OCI-LY7 (cell line): ENCODE measurements around the gene C6orf132. TPM values are rescaled to one million over a fixed set of nuclear protein-coding genes. Genes with fewer than 3 reads are reported as not detected.

ENCODE experiments used
- BruUV-seq: library from RNA; stranded (reverse); fragments of 400-500 nt; replicated peaks from 2 replicates; lab custom pipeline; 2021; lab: Mats Ljungman, UMichigan
- CTCF ChIA-PET: fragments of 300-600 bp; sonication (Branson Sonifier 250); formaldehyde crosslinking; loops from one replicate; lab custom pipeline; 2022; ENCODE audit warnings: antibody characterized with exemption; ENCODE audit not compliant: unreplicated experiment; lab: Charles Lee
- POLR2A ChIA-PET: fragments of 300-600 bp; sonication (Branson Sonifier 250); formaldehyde crosslinking; loops from one replicate; lab custom pipeline; 2022; ENCODE audit warnings: antibody characterized with exemption; lab: Charles Lee
- DNase-seq: peaks from one replicate; pipeline ENCODE4 v3.0.0-alpha.2; 2015; ENCODE audit warnings: low spot score
- H2AFZ ChIP-seq: fragments of 200-600 bp; sonication (generic), shearing (Covaris generic); 2 replicates; pipeline ENCODE4 v1.6.1; 2014; ENCODE audit warnings: mild to moderate bottlenecking, antibody characterized with exemption, low read length, moderate library complexity
- H3K27ac ChIP-seq: fragments of 200-600 bp; sonication (generic); 2 replicates; pipeline ENCODE4 v1.5.1; 2014; ENCODE audit warnings: mixed run types, low read depth, mild to moderate bottlenecking, moderate library complexity, low read length, inconsistent platforms; ENCODE audit not compliant: poor library complexity, severe bottlenecking
- H3K36me3 ChIP-seq: fragments of 200-600 bp; sonication (generic); 2 replicates; pipeline ENCODE4 v1.6.1; 2014; ENCODE audit warnings: mild to moderate bottlenecking, antibody characterized with exemption, low read length, moderate library complexity, mixed read lengths; ENCODE audit not compliant: insufficient read depth
- H3K4me1 ChIP-seq: fragments of 200-600 bp; sonication (generic); 2 replicates; pipeline ENCODE4 v1.5.1; 2014; ENCODE audit warnings: mild to moderate bottlenecking, low read length; ENCODE audit not compliant: insufficient read depth, poor library complexity, severe bottlenecking
- H3K4me2 ChIP-seq: fragments of 200-600 bp; sonication (generic); 2 replicates; pipeline ENCODE4 v1.6.1; 2014; ENCODE audit warnings: mild to moderate bottlenecking, low read length
- H3K4me3 ChIP-seq: fragments of 200-600 bp; sonication (generic); 2 replicates; pipeline ENCODE4 v1.5.1; 2014; ENCODE audit warnings: mild to moderate bottlenecking, low read depth, low read length; ENCODE audit not compliant: poor library complexity, severe bottlenecking
- H3K79me2 ChIP-seq: fragments of 200-600 bp; sonication (generic); 2 replicates; pipeline ENCODE4 v1.6.1; 2016; ENCODE audit warnings: low read depth, mild to moderate bottlenecking, low read length, moderate library complexity, mixed read lengths; ENCODE audit not compliant: insufficient read depth
- H3K9me2 ChIP-seq: fragments of 200-600 bp; sonication (generic); 2 replicates; pipeline ENCODE4 v1.6.1; 2016; ENCODE audit warnings: mild to moderate bottlenecking, low read length, mixed read lengths; ENCODE audit not compliant: insufficient read depth
- H3K9me3 ChIP-seq: fragments of 200-600 bp; sonication (generic); 2 replicates; pipeline ENCODE4 v1.6.1; 2014; ENCODE audit warnings: mild to moderate bottlenecking, mixed run types, low read length, mixed read lengths
- H4K20me1 ChIP-seq: fragments of 200-600 bp; sonication (generic); 2 replicates; pipeline ENCODE4 v1.6.1; 2014; ENCODE audit warnings: mild to moderate bottlenecking, antibody characterized with exemption, low read length, moderate library complexity, mixed read lengths; ENCODE audit not compliant: insufficient read depth
- EZH2phosphoT487 ChIP-seq: fragments of 200-600 bp; sonication (generic); IDR thresholded peaks from 2 replicates; pipeline ENCODE4 v1.6.1; 2018; ENCODE audit warnings: low read depth, borderline replicate concordance, mild to moderate bottlenecking, mixed run types, antibody characterized with exemption, low read length, moderate library complexity, mixed read lengths
- intact Hi-C: fragments of 100-400 bp; cut with micrococcal nuclease; formaldehyde crosslinking; loops from one replicate; pipeline ENCODE4 v1.10.0; 2022; ENCODE audit not compliant: unreplicated experiment
- total RNA-seq, 2 experiments: library from RNA; depleted of rRNA in 1 of 2; stranded (reverse); fragments of >200 nt in 1 of 2; shearing (Covaris generic) in 1 of 2; gene quantifications; 2 replicates each; pipeline ENCODE4 v1.2.3, GENCODE V29; 2014 to 2022
- TF ChIP-seq, protein P1 (sequence below): fragments of 200-600 bp; sonication (generic); conservative IDR thresholded peaks from 2 replicates; pipeline ENCODE4 v1.5.1; 2014; ENCODE audit warnings: mild to moderate bottlenecking, antibody characterized with exemption, low read length, moderate library complexity, mixed read lengths

Gene C6orf132
- total RNA-seq, 2 experiments from 2014 or later, result 0.03 TPM; not detected in 1

DNA sequence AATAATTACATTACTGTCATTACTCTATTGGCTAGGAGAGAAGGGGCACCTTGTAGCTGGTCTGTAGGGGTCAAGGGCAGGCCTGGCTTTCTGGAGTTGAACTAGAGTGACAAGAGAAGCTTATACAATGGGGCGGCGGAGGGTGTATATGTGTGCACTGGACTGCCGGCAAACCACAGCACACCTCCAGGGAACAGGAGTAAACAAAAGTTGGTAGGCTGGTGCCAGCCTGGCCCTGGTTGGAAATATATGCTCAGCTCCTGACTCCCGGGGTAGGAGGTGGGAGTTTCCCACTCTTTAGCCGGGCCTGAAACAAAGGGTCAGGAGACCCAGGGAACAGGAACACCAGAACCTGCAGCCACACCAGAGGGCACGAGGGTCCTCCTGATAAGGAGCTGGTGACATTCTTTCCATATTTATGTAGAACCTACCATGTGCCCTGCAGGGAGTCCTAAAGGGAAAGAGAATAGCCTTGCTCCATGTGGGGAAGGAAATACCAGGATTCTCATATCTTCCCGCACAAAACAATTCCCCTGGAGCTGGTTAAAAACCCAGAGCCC is 5.1 kb downstream of the C6orf132 start:
- H3K79me2 ChIP-seq, result no peaks in the 10 kb centered on the region
- no peak overlapping the region for H3K4me3 ChIP-seq
- peak overlapping the region; percentile 59 for H3K4me2 ChIP-seq
- TF ChIP-seq, protein P1, sequence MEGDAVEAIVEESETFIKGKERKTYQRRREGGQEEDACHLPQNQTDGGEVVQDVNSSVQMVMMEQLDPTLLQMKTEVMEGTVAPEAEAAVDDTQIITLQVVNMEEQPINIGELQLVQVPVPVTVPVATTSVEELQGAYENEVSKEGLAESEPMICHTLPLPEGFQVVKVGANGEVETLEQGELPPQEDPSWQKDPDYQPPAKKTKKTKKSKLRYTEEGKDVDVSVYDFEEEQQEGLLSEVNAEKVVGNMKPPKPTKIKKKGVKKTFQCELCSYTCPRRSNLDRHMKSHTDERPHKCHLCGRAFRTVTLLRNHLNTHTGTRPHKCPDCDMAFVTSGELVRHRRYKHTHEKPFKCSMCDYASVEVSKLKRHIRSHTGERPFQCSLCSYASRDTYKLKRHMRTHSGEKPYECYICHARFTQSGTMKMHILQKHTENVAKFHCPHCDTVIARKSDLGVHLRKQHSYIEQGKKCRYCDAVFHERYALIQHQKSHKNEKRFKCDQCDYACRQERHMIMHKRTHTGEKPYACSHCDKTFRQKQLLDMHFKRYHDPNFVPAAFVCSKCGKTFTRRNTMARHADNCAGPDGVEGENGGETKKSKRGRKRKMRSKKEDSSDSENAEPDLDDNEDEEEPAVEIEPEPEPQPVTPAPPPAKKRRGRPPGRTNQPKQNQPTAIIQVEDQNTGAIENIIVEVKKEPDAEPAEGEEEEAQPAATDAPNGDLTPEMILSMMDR, result no peak
- no peak for TF ChIP-seq EZH2phosphoT487
- intact Hi-C loops, result no loop called here
- H3K9me2 ChIP-seq, result no peaks in the 10 kb centered on the region
- no peak for DNase-seq
- no peaks in the 10 kb centered on the region for H3K9me3 ChIP-seq
- no peaks in the 10 kb centered on the region for H4K20me1 ChIP-seq
- H3K27ac ChIP-seq, result no peak overlapping the region
- no TSS peak for BruUV-seq
- H2AFZ ChIP-seq, result peak overlapping the region; percentile 88
- CTCF ChIA-PET, result no interaction called here
- POLR2A ChIA-PET, result interaction anchor here (1.1 to 1.4 kb wide), 2 partner anchors 33 to 40 kb away, joined by 3 read pairs; no protein-coding TSS in a partner anchor
- peaks cover 12% of the 10 kb centered on the region for H3K4me1 ChIP-seq
- no peaks in the 10 kb centered on the region for H3K36me3 ChIP-seq

DNA sequence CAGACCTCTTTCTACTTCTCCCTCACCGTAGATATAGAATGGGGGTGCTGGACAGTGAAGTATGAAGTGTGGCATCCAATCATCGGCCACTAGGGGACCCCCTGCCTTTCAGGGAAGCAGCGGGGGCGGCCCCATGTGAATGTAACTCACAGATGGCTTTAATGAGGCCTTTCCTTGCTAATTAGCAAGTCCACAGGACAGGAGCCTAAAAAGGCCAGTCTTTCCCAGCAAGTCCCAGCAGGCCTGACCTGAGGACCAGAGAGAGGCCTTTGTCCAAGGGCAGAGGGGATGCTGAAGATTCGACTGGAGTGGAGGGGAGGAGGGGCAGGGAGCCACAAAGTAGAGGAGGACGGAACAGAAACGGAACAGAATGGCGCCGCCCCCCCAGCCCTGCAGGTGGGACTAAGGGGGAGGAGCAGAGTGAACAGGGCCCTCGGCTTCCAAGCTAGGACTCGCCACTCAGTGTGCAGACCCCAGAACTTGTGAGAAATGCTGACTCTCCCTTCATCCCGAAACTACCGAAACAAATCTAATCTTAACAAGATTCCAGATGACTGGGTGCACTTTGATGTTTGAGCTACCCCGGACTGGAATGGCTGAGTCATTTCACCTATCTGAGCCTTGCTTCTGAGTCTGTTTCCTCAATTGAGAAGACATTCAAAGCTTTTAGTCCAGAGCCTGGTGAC is 5.8 kb downstream of the C6orf132 start:
- Histone ChIP-seq H3K4me2 (peak overlapping the region; percentile 59), H3K9me3 (no peaks in the 10 kb centered on the region), H3K27ac (no peak overlapping the region), H3K4me3 (peak overlapping the region; percentile 36), H3K79me2 (no peaks in the 10 kb centered on the region), H2AFZ (peak overlapping the region; percentile 88), H4K20me1 (no peaks in the 10 kb centered on the region), H3K4me1 (peaks cover 12% of the 10 kb centered on the region), H3K36me3 (no peaks in the 10 kb centered on the region), H3K9me2 (no peaks in the 10 kb centered on the region)
- peak; percentile 75 for DNase-seq
- intact Hi-C loops, result no loop called here
- ChIA-PET CTCF (no interaction called here), POLR2A (interaction anchor here (0.7 to 1.4 kb wide), 3 partner anchors 25 to 76 kb away, joined by 3 to 4 read pairs (median 3); no protein-coding TSS in a partner anchor)
- TF ChIP-seq, protein P1, result peak; percentile 83
- no peak for TF ChIP-seq EZH2phosphoT487
- no TSS peak for BruUV-seq

DNA sequence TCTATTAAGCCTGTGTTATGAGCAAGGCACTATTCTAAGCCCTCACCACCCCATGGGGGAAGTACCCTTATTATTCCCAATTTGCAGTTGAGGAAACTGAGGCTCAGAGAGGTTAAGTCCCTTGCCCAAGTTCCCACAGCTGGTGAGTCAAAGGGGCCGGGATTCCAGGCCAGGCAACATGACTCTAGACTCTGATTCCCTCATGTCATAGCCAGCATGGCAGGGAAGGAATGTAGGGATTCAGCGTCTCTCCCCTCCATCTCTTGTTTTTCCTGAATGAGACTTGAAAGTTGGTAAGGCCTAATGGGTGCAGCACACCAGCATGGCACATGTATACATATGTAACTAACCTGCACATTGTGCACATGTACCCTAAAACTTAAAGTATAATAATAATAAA is 6.7 kb downstream of the C6orf132 start:
- Histone ChIP-seq H3K4me2 (no peak overlapping the region), H3K27ac (no peak overlapping the region), H3K9me3 (no peaks in the 10 kb centered on the region), H3K36me3 (no peaks in the 10 kb centered on the region), H4K20me1 (no peaks in the 10 kb centered on the region), H3K79me2 (no peaks in the 10 kb centered on the region), H3K4me3 (no peak overlapping the region), H2AFZ (no peak overlapping the region), H3K4me1 (peaks cover 12% of the 10 kb centered on the region), H3K9me2 (no peaks in the 10 kb centered on the region)
- intact Hi-C loops, result no loop called here
- BruUV-seq, result no TSS peak
- TF ChIP-seq, protein P1, result no peak
- no peak for TF ChIP-seq EZH2phosphoT487
- no peak for DNase-seq
- POLR2A ChIA-PET, result interaction anchor here (0.6 to 0.7 kb wide), 3 partner anchors 24 to 806 kb away, joined by 3 to 6 read pairs (median 4); no protein-coding TSS in a partner anchor
- CTCF ChIA-PET, result no interaction called here
